DMS153 treated with DMSO at 0.1 percent for 48 hours (cell line): Measurements from ENCODE around the gene RGS8.
"Not testable (repeated sequence)": the region's sequence is repeated elsewhere in the genome, so short reads cannot be mapped to it uniquely, and the experiment has no call there.

Experiments used
- DNase-seq: peaks from one replicate; lab custom pipeline; 2025; ENCODE audit not compliant: unreplicated experiment; lab: John Stamatoyannopoulos, UW

Gene RGS8

GRCh38 chr1:182702826-182703524, 18.6 kb upstream of the RGS8 start:
- peak; percentile 77 for DNase-seq

GRCh38 chr1:182700351-182700709, 15.9 kb upstream of the RGS8 start:
- DNase-seq: no peak

GRCh38 chr1:182699393-182700350, 15.3 kb upstream of the RGS8 start:
- DNase-seq: peak; percentile 96

GRCh38 chr1:182698971-182699370, 14.6 kb upstream of the RGS8 start:
- no peak for DNase-seq

- not testable (repeated sequence) for DNase-seq
Observed at GRCh38 chr1:182693139-182693538, 8.8 kb upstream of the RGS8 start.

- no peak for DNase-seq
Observed at GRCh38 chr1:182690886-182691443, 6.6 kb upstream of the RGS8 start.

GRCh38 chr1:182688436-182689205, 4.2 kb upstream of the RGS8 start:
- no peak for DNase-seq

GRCh38 chr1:182687361-182687760, 3.0 kb upstream of the RGS8 start:
- DNase-seq: no peak

- no peak for DNase-seq
Observed at GRCh38 chr1:182686446-182686845, 2.1 kb upstream of the RGS8 start.

GRCh38 chr1:182685215-182685614, 828 bp upstream of the RGS8 start:
- peak; percentile 38 for DNase-seq

- no peak for DNase-seq
Observed at GRCh38 chr1:182682898-182683501, 1.4 kb downstream of the RGS8 start.

- no peak for DNase-seq
Observed at GRCh38 chr1:182682406-182682805, 2.0 kb downstream of the RGS8 start.

GRCh38 chr1:182681568-182681912, 2.8 kb downstream of the RGS8 start:
- DNase-seq: no peak

GRCh38 chr1:182680901-182681567, 3.4 kb downstream of the RGS8 start:
- no peak for DNase-seq

- no peak for DNase-seq
Observed at GRCh38 chr1:182680408-182680807, 4.0 kb downstream of the RGS8 start.

GRCh38 chr1:182679684-182680083, 4.7 kb downstream of the RGS8 start:
- no peak for DNase-seq

GRCh38 chr1:182677397-182678098, 6.8 kb downstream of the RGS8 start:
- no peak for DNase-seq

- DNase-seq: no peak
Observed at GRCh38 chr1:182676274-182676673, 8.1 kb downstream of the RGS8 start.

GRCh38 chr1:182674346-182675246, 9.8 kb downstream of the RGS8 start:
- no peak for DNase-seq
